ENCODE measurements around the gene GBP5.
"Not testable (repeated sequence)": the region's sequence is repeated elsewhere in the genome, so short reads cannot be mapped to it uniquely, and the experiment has no call there.

The GBP5 gene

GRCh38 chr1:89261926-89262515 lies 10.6 kb downstream of the GBP5 start:
- no peak overlapping the region for H3K4me3 ChIP-seq (ENCODE audit: low read depth, low read length)

GRCh38 chr1:89260566-89261255 lies 11.9 kb downstream of the GBP5 start:
- Histone ChIP-seq H3K4me1 (no peaks in the 10 kb centered on the region), H3K4me3 (ENCODE audit: low read depth, low read length) (no peak overlapping the region), H3K27me3 (no peaks in the 10 kb centered on the region), H3K9me3 (no peaks in the 10 kb centered on the region), H3K36me3 (no peaks in the 10 kb centered on the region)
- TF ChIP-seq CTCF (IDR thresholded peaks at IDR 0.05; ENCODE audit: low read depth, low read length), result no peak
- DNase-seq, result no peak

More at GRCh38 chr1:89261926-89262515, 10.6 kb downstream of the GBP5 start:
- no peak for DNase-seq
- no peaks in the 10 kb centered on the region for H3K4me1 ChIP-seq
- no peaks in the 10 kb centered on the region for H3K9me3 ChIP-seq
- H3K36me3 ChIP-seq, result no peaks in the 10 kb centered on the region
- no peaks in the 10 kb centered on the region for H3K27me3 ChIP-seq
- no peak for TF ChIP-seq CTCF (IDR thresholded peaks at IDR 0.05; ENCODE audit: low read depth, low read length)

GRCh38 chr1:89260042-89260441 lies 12.6 kb downstream of the GBP5 start:
- DNase-seq, result no peak
- Histone ChIP-seq H3K36me3 (no peaks in the 10 kb centered on the region), H3K4me1 (no peaks in the 10 kb centered on the region), H3K4me3 (ENCODE audit: low read depth, low read length) (no peak overlapping the region), H3K9me3 (no peaks in the 10 kb centered on the region), H3K27me3 (no peaks in the 10 kb centered on the region)
- TF ChIP-seq CTCF (IDR thresholded peaks at IDR 0.05; ENCODE audit: low read depth, low read length), result no peak

GRCh38 chr1:89259283-89259971 lies 13.2 kb downstream of the GBP5 start:
- H3K4me3 ChIP-seq (ENCODE audit: low read depth, low read length), result no peak overlapping the region
- H3K27me3 ChIP-seq, result no peaks in the 10 kb centered on the region
- no peaks in the 10 kb centered on the region for H3K36me3 ChIP-seq
- no peak for DNase-seq
- H3K9me3 ChIP-seq, result no peaks in the 10 kb centered on the region
- H3K4me1 ChIP-seq, result no peaks in the 10 kb centered on the region
- TF ChIP-seq CTCF (IDR thresholded peaks at IDR 0.05; ENCODE audit: low read depth, low read length), result no peak

- Histone ChIP-seq H3K4me3 (ENCODE audit: low read depth, low read length) (no peak overlapping the region), H3K9me3 (no peaks in the 10 kb centered on the region), H3K36me3 (no peaks in the 10 kb centered on the region), H3K27me3 (no peaks in the 10 kb centered on the region), H3K4me1 (no peaks in the 10 kb centered on the region)
- no peak for TF ChIP-seq CTCF (IDR thresholded peaks at IDR 0.05; ENCODE audit: low read depth, low read length)
- no peak for DNase-seq
These were observed 15.6 kb downstream of the GBP5 start for GRCh38 chr1:89257041-89257440.

GRCh38 chr1:89255581-89255980 lies 17.1 kb downstream of the GBP5 start:
- H3K27me3 ChIP-seq; H3K36me3 ChIP-seq; DNase-seq; H3K4me1 ChIP-seq; H3K9me3 ChIP-seq; H3K4me3 ChIP-seq (ENCODE audit: low read depth, low read length): not testable (repeated sequence)
